Uterus (tissue), 2 donors: ENCODE results near the gene ENO2.

Experiments used
- POLR2A ChIP-seq, 2 donors: fragments of 450-650 bp; IDR thresholded peaks; one replicate each; pipeline ENCODE4 v1.6.1; 2016; ENCODE audit warnings: antibody characterized with exemption in 2 of 2, mild to moderate bottlenecking in 1 of 2, moderate library complexity in 1 of 2
- TF ChIP-seq, protein P1 (sequence below), 4 experiments: fragments of 200-600 bp in 2 of 4; fragments of 450-650 bp in 2 of 4; sonication (generic) in 2 of 4; IDR thresholded peaks; one replicate each; pipeline ENCODE4 v1.5.1; 2016 to 2019; ENCODE audit warnings: antibody characterized with exemption in 4 of 4, mild to moderate bottlenecking in 2 of 4, moderate library complexity in 1 of 4

DNA sequence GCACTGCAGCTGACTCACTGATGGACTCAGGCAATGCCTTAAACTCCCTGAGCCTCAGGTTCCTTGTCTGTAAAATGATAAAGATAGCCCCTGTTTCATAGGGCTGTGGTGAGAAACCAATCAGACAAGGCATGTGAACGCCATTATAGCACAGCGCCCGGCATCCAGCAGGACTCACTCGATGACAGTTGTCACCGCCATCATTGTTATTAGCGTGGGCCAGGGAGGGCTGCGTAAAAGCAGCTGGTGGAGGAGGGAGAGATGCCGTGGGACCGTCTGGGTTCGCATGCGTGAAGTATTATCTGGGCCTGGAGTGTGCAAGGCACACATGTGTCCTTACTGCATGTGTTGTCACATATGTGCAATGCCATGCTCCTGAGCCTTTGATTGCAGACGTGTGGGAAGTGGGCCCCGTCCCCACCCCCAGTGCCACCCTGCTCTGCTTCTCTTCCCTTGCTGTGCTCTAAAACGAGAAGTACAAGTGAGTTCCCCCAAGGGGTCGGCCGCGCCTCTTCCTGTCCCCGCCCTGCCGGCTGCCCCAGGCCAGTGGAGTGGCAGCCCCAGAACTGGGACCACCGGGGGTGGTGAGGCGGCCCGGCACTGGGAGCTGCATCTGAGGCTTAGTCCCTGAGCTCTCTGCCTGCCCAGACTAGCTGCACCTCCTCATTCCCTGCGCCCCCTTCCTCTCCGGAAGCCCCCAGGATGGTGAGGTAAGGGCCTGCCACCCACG lies 36.6 kb downstream of the ENO2 start, which contains the start of gene PTPN6:
- TF ChIP-seq, protein P1, sequence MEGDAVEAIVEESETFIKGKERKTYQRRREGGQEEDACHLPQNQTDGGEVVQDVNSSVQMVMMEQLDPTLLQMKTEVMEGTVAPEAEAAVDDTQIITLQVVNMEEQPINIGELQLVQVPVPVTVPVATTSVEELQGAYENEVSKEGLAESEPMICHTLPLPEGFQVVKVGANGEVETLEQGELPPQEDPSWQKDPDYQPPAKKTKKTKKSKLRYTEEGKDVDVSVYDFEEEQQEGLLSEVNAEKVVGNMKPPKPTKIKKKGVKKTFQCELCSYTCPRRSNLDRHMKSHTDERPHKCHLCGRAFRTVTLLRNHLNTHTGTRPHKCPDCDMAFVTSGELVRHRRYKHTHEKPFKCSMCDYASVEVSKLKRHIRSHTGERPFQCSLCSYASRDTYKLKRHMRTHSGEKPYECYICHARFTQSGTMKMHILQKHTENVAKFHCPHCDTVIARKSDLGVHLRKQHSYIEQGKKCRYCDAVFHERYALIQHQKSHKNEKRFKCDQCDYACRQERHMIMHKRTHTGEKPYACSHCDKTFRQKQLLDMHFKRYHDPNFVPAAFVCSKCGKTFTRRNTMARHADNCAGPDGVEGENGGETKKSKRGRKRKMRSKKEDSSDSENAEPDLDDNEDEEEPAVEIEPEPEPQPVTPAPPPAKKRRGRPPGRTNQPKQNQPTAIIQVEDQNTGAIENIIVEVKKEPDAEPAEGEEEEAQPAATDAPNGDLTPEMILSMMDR (IDR thresholded peaks at IDR 0.05), result no peak
- TF ChIP-seq POLR2A (IDR thresholded peaks at IDR 0.05), result no peak
